ENCODE measurements around the gene MTHFD1L. TPM values are rescaled to one million over a fixed set of nuclear protein-coding genes. Genes with fewer than 3 reads are reported as not detected.
"Not testable (repeated sequence)": the region's sequence is repeated elsewhere in the genome, so short reads cannot be mapped to it uniquely, and the experiment has no call there.

MTHFD1L gene
- total RNA-seq, 4 donors from 2014 or later, result 4.7 to 45.9 (median 24.0) TPM

GRCh38 chr6:150840185-150840584, 25.3 kb upstream of the MTHFD1L start:
- ATAC-seq (ENCODE audit: low FRiP score) (no peak), DNase-seq (ENCODE audit: low spot score) (no peak)
- no peak for TF ChIP-seq CTCF (IDR thresholded peaks at IDR 0.05)

- ATAC-seq (ENCODE audit: low FRiP score) (no peak), DNase-seq (ENCODE audit: low spot score) (no peak)
- TF ChIP-seq CTCF (IDR thresholded peaks at IDR 0.05), result no peak
These were observed 24.3 kb upstream of the MTHFD1L start for GRCh38 chr6:150841189-150841588.

GRCh38 chr6:150841697-150842096, 23.8 kb upstream of the MTHFD1L start:
- ATAC-seq (ENCODE audit: low FRiP score), result no peak
- no peak for DNase-seq (ENCODE audit: low spot score)
- no peak for TF ChIP-seq CTCF (IDR thresholded peaks at IDR 0.05)

DNA sequence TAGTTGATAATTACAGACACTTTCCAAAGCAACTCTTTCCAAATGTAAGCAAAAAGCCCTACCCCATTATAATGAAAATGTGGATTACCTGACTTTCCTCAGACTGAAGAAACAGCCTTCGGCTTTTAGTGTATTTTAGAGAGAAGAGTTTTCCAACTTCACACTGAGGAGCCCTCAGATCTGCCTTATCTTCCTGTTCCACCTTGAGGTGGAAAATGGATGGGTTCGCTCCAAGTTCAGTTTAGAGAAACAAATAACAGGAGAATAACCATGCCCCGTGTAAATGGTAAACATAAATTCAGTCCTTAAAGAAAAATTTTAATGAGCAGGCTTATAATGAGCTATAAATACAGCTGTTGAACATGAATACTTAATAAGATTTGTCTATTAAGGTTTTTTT, 21.1 kb upstream of the MTHFD1L start:
- ATAC-seq (ENCODE audit: low FRiP score) (no peak), DNase-seq (ENCODE audit: low spot score) (no peak)
- no peak for TF ChIP-seq CTCF (IDR thresholded peaks at IDR 0.05)

GRCh38 chr6:150846641-150847040, 18.9 kb upstream of the MTHFD1L start:
- ATAC-seq (ENCODE audit: low FRiP score), result no peak
- no peak for TF ChIP-seq CTCF (IDR thresholded peaks at IDR 0.05)

GRCh38 chr6:150848400-150848799, 17.1 kb upstream of the MTHFD1L start:
- ATAC-seq (ENCODE audit: low FRiP score) (no peak), DNase-seq (ENCODE audit: low spot score) (no peak)
- TF ChIP-seq CTCF (IDR thresholded peaks at IDR 0.05), result no peak

More at GRCh38 chr6:150846641-150847040, 18.9 kb upstream of the MTHFD1L start:
- DNase-seq (ENCODE audit: low spot score), result no peak

DNA sequence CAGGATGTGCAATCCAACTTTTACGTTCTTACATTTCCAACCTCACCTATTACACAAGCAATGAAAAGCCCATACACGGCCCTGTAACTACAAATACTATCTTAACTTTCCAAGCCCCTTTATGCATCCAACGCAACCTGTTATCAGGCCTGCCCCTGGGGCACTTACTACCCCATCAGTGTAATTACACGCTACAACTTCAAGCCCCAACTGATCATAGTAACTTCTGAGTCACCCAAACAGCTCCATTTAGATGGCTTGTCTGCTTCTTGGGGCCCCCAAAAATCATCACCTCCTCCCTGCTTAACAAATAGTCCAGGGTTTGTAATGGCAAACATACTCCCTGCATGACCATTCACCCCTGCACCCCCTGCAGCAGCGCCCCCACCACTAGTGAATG, 11.1 kb upstream of the MTHFD1L start:
- not testable (repeated sequence) for ATAC-seq (ENCODE audit: low FRiP score); DNase-seq (ENCODE audit: low spot score)

- not testable (repeated sequence) for ATAC-seq (ENCODE audit: low FRiP score)
These were observed 10.3 kb upstream of the MTHFD1L start for GRCh38 chr6:150855171-150855570.

More at GRCh38 chr6:150855171-150855570, 10.3 kb upstream of the MTHFD1L start:
- DNase-seq (ENCODE audit: low spot score), result not testable (repeated sequence)
